Stimulated activated CD4-positive, alpha-beta T cell treated with anti-CD3 and anti-CD28 coated beads, Interleukin-4, amount 100 ng/mL, for 1 hour (primary cell): ENCODE data around the gene LDLR.
"Not testable (repeated sequence)": the region's sequence is repeated elsewhere in the genome, so short reads cannot be mapped to it uniquely, and the experiment has no call there.

Experiments used
- DNase-seq: peaks from one replicate; pipeline ENCODE4 v3.0.0-alpha.2; 2020

Gene LDLR

GRCh38 chr19:11145536-11145924 is 56.3 kb downstream of the LDLR start:
- no peak for DNase-seq

GRCh38 chr19:11148001-11148400 is 58.7 kb downstream of the LDLR start:
- no peak for DNase-seq

- DNase-seq = no peak
Measured at GRCh38 chr19:11151181-11151580, 61.9 kb downstream of the LDLR start.

GRCh38 chr19:11152318-11153062 is 63.2 kb downstream of the LDLR start:
- no peak for DNase-seq

- no peak for DNase-seq
Measured at GRCh38 chr19:11154683-11155047, 65.4 kb downstream of the LDLR start.

GRCh38 chr19:11155373-11156120 is 66.3 kb downstream of the LDLR start, which contains the start of gene SPC24:
Gene SPC24, minus strand, starts transcription at chr19:11155782. Its CDS starts 6 bp downstream, at chr19:11155776.
- peak; percentile 87 for DNase-seq

- DNase-seq = no peak
Measured at GRCh38 chr19:11159598-11160439, 70.6 kb downstream of the LDLR start.

- not testable (repeated sequence) for DNase-seq
Measured at GRCh38 chr19:11160440-11160768, 71.1 kb downstream of the LDLR start.

GRCh38 chr19:11164296-11164695 is 75.0 kb downstream of the LDLR start:
- no peak for DNase-seq

- DNase-seq = no peak
Measured at GRCh38 chr19:11164879-11165406, 75.7 kb downstream of the LDLR start.

GRCh38 chr19:11165486-11166030 is 76.3 kb downstream of the LDLR start:
- DNase-seq = no peak

GRCh38 chr19:11166281-11167142 is 77.2 kb downstream of the LDLR start:
- no peak for DNase-seq

GRCh38 chr19:11168568-11168967 is 79.3 kb downstream of the LDLR start:
- DNase-seq = no peak

GRCh38 chr19:11169896-11170678 is 80.8 kb downstream of the LDLR start:
- no peak for DNase-seq

GRCh38 chr19:11171144-11171543 is 81.9 kb downstream of the LDLR start:
- DNase-seq = no peak

- DNase-seq = no peak
Measured at GRCh38 chr19:11172576-11172975, 83.3 kb downstream of the LDLR start.

- DNase-seq = no peak
Measured at GRCh38 chr19:11173516-11174155, 84.4 kb downstream of the LDLR start.

GRCh38 chr19:11174336-11174735 is 85.1 kb downstream of the LDLR start:
- DNase-seq = no peak

- DNase-seq = no peak
Measured at GRCh38 chr19:11175920-11176319, 86.7 kb downstream of the LDLR start.

GRCh38 chr19:11176466-11177193 is 87.4 kb downstream of the LDLR start:
- DNase-seq = no peak
